T-helper 17 cell (primary cell): ENCODE results near the gene HLCS. TPM values are rescaled to one million over a fixed set of nuclear protein-coding genes. Genes with fewer than 3 reads are reported as not detected.

Source experiments
- ATAC-seq: fragments of 150-1000 bp; cut with Tn5 transposase; 2 replicates; pipeline ENCODE4 v1.10.0; 2021; ENCODE audit warnings: mild to moderate bottlenecking, moderate library complexity
- DNase-seq, 3 donors: peaks; one replicate each; pipeline versions ENCODE4 v3.0.0 to v3.0.0-alpha.2; 2020 to 2021
- H3K9me3 ChIP-seq: one replicate; pipeline ENCODE4 v1.7.0; 2013; ENCODE audit warnings: low read length, mild to moderate bottlenecking; ENCODE audit not compliant: control insufficient read depth, poor library complexity, severe bottlenecking
- H3K27ac Mint-ChIP-seq: one replicate; pipeline ENCODE4 v1.8.0; 2022; ENCODE audit warnings: mild to moderate bottlenecking, moderate library complexity, mixed read lengths
- H3K27me3 Mint-ChIP-seq: one replicate; pipeline ENCODE4 v1.8.0; 2022; ENCODE audit warnings: mixed read lengths
- H3K36me3 Mint-ChIP-seq: one replicate; pipeline ENCODE4 v1.8.0; 2022; ENCODE audit warnings: low read depth, mixed read lengths
- H3K4me1 Mint-ChIP-seq: one replicate; pipeline ENCODE4 v1.8.0; 2022; ENCODE audit warnings: mild to moderate bottlenecking, mixed read lengths
- H3K4me3 Mint-ChIP-seq: one replicate; pipeline ENCODE4 v1.8.0; 2022; ENCODE audit warnings: mild to moderate bottlenecking, moderate library complexity, mixed read lengths
- total RNA-seq, 4 donors: library from RNA in 2 of 4; stranded (reverse) in 2 of 4; gene quantifications; one replicate each; pipeline ENCODE4 v1.2.3 and lab custom pipeline; 2022 to 2026

The HLCS gene
- total RNA-seq, 2 donors from 2014 or later: 14.4 to 16.3 TPM

- no peak for ATAC-seq
- H3K4me1 Mint-ChIP-seq: no peaks in the 10 kb centered on the region
- no peaks in the 10 kb centered on the region for H3K9me3 ChIP-seq
- no peak overlapping the region for H3K27ac Mint-ChIP-seq
- H3K4me3 Mint-ChIP-seq: no peak overlapping the region
- H3K27me3 Mint-ChIP-seq: peaks cover 79% of the 10 kb centered on the region
- H3K36me3 Mint-ChIP-seq: no peaks in the 10 kb centered on the region
- DNase-seq: no peak
These were observed 248.5 kb downstream of the HLCS start for GRCh38 chr21:36717976-36718375.

- no peak for DNase-seq
- no peak for ATAC-seq
- peaks cover 79% of the 10 kb centered on the region for H3K27me3 Mint-ChIP-seq
These were observed 249.6 kb downstream of the HLCS start for GRCh38 chr21:36716836-36717235.

GRCh38 chr21:36716387-36716786 lies 250.1 kb downstream of the HLCS start:
- ATAC-seq (no peak), DNase-seq (no peak)
- Mint-ChIP-seq H3K36me3 (no peaks in the 10 kb centered on the region), H3K4me3 (no peak overlapping the region), H3K27me3 (peaks cover 81% of the 10 kb centered on the region), H3K4me1 (no peaks in the 10 kb centered on the region), H3K27ac (no peak overlapping the region)
- no peaks in the 10 kb centered on the region for H3K9me3 ChIP-seq

More at GRCh38 chr21:36716836-36717235, 249.6 kb downstream of the HLCS start:
- H3K36me3 Mint-ChIP-seq: no peaks in the 10 kb centered on the region
- H3K4me3 Mint-ChIP-seq: no peak overlapping the region
- H3K4me1 Mint-ChIP-seq: no peaks in the 10 kb centered on the region
- H3K9me3 ChIP-seq: no peaks in the 10 kb centered on the region
- no peak overlapping the region for H3K27ac Mint-ChIP-seq

- Mint-ChIP-seq H3K4me3 (no peak overlapping the region), H3K27ac (no peak overlapping the region)
- no peak for ATAC-seq
These were observed 252.7 kb downstream of the HLCS start for GRCh38 chr21:36713746-36714145.

GRCh38 chr21:36710729-36711048 lies 255.8 kb downstream of the HLCS start:
- H3K27me3 Mint-ChIP-seq: peaks cover 86% of the 10 kb centered on the region
- DNase-seq: no peak

More at GRCh38 chr21:36713746-36714145, 252.7 kb downstream of the HLCS start:
- Mint-ChIP-seq H3K27me3 (peaks cover 81% of the 10 kb centered on the region), H3K36me3 (no peaks in the 10 kb centered on the region), H3K4me1 (peaks cover 4% of the 10 kb centered on the region)
- no peaks in the 10 kb centered on the region for H3K9me3 ChIP-seq
- no peak for DNase-seq

GRCh38 chr21:36709868-36710728 lies 256.4 kb downstream of the HLCS start:
- peaks cover 86% of the 10 kb centered on the region for H3K27me3 Mint-ChIP-seq
- peak overlapping the region; percentile 75 for H3K4me3 Mint-ChIP-seq

More at GRCh38 chr21:36710729-36711048, 255.8 kb downstream of the HLCS start:
- Mint-ChIP-seq H3K36me3 (no peaks in the 10 kb centered on the region), H3K4me1 (peaks cover 19% of the 10 kb centered on the region), H3K27ac (no peak overlapping the region), H3K4me3 (no peak overlapping the region)
- no peak for ATAC-seq
- no peaks in the 10 kb centered on the region for H3K9me3 ChIP-seq

GRCh38 chr21:36709030-36709867 lies 257.2 kb downstream of the HLCS start:
- Mint-ChIP-seq H3K4me1 (peaks cover 21% of the 10 kb centered on the region), H3K27ac (no peak overlapping the region), H3K36me3 (no peaks in the 10 kb centered on the region), H3K4me3 (peak overlapping the region; percentile 75), H3K27me3 (peaks cover 83% of the 10 kb centered on the region)
- ATAC-seq (no peak), DNase-seq (no peak)
- H3K9me3 ChIP-seq: no peaks in the 10 kb centered on the region

More at GRCh38 chr21:36709868-36710728, 256.4 kb downstream of the HLCS start:
- Mint-ChIP-seq H3K27ac (no peak overlapping the region), H3K36me3 (no peaks in the 10 kb centered on the region), H3K4me1 (peaks cover 19% of the 10 kb centered on the region)
- ATAC-seq (no peak), DNase-seq (no peak)
- H3K9me3 ChIP-seq: no peaks in the 10 kb centered on the region

GRCh38 chr21:36708286-36709029 lies 258.0 kb downstream of the HLCS start:
- no peak overlapping the region for H3K27ac Mint-ChIP-seq
- H3K9me3 ChIP-seq: no peaks in the 10 kb centered on the region
- H3K27me3 Mint-ChIP-seq: peaks cover 83% of the 10 kb centered on the region
- H3K36me3 Mint-ChIP-seq: no peaks in the 10 kb centered on the region
- peaks cover 21% of the 10 kb centered on the region for H3K4me1 Mint-ChIP-seq
- peak overlapping the region; percentile 52 for H3K4me3 Mint-ChIP-seq
- DNase-seq (no peak), ATAC-seq (no peak)

GRCh38 chr21:36707763-36708285 lies 258.6 kb downstream of the HLCS start:
- DNase-seq (no peak), ATAC-seq (no peak)
- no peak overlapping the region for H3K27ac Mint-ChIP-seq
- H3K4me3 Mint-ChIP-seq: peak overlapping the region; percentile 52
- H3K9me3 ChIP-seq: no peaks in the 10 kb centered on the region
- no peaks in the 10 kb centered on the region for H3K36me3 Mint-ChIP-seq
- peaks cover 21% of the 10 kb centered on the region for H3K4me1 Mint-ChIP-seq
- H3K27me3 Mint-ChIP-seq: peaks cover 83% of the 10 kb centered on the region

- ATAC-seq: no peak
- Mint-ChIP-seq H3K27ac (peak overlapping the region; percentile 65), H3K36me3 (no peaks in the 10 kb centered on the region), H3K27me3 (peaks cover 83% of the 10 kb centered on the region), H3K4me3 (peak overlapping the region; percentile 82), H3K4me1 (peaks cover 21% of the 10 kb centered on the region)
- no peak for DNase-seq
- no peaks in the 10 kb centered on the region for H3K9me3 ChIP-seq
These were observed 259.3 kb downstream of the HLCS start for GRCh38 chr21:36706951-36707762.

GRCh38 chr21:36706482-36706852 lies 260.0 kb downstream of the HLCS start:
- Mint-ChIP-seq H3K27ac (peak overlapping the region; percentile 65), H3K27me3 (peaks cover 85% of the 10 kb centered on the region), H3K4me3 (peak overlapping the region; percentile 82), H3K36me3 (no peaks in the 10 kb centered on the region), H3K4me1 (peaks cover 23% of the 10 kb centered on the region)
- DNase-seq: no peak
- no peak for ATAC-seq
- H3K9me3 ChIP-seq: no peaks in the 10 kb centered on the region
